ENCODE results near the gene MFSD2A.

DNA sequence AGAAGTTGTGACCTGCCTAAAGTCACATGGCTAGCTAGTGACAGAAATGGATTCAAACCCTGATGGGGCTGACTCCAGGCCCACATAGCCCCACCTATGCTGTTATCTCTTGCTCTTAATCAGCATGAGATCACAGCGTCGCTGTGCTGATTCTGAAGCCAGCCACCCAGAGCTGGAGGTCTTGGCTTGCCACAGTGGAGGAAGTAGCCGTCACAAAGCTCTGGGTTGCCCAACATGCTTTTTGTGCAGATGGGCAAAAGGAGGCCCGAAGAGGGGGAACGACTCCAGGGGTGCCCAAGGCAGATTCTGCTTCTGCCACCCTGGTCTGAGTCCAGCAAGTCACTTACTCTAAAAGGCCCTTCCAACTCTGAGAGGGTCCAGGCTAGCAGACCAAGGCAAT is 14.7 kb upstream of the MFSD2A start:
- TF ChIP-seq POLR2A (IDR thresholded peaks at IDR 0.05), result no peak
- TF ChIP-seq, protein P1, sequence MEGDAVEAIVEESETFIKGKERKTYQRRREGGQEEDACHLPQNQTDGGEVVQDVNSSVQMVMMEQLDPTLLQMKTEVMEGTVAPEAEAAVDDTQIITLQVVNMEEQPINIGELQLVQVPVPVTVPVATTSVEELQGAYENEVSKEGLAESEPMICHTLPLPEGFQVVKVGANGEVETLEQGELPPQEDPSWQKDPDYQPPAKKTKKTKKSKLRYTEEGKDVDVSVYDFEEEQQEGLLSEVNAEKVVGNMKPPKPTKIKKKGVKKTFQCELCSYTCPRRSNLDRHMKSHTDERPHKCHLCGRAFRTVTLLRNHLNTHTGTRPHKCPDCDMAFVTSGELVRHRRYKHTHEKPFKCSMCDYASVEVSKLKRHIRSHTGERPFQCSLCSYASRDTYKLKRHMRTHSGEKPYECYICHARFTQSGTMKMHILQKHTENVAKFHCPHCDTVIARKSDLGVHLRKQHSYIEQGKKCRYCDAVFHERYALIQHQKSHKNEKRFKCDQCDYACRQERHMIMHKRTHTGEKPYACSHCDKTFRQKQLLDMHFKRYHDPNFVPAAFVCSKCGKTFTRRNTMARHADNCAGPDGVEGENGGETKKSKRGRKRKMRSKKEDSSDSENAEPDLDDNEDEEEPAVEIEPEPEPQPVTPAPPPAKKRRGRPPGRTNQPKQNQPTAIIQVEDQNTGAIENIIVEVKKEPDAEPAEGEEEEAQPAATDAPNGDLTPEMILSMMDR (IDR thresholded peaks at IDR 0.05), result no peak

Measured in Peyer's patch (tissue), 4 donors.